Measurements from ENCODE around the gene TMEM138.

GRCh38 chr11:61406991-61407728 lies 45.0 kb downstream of the TMEM138 start:
- TF ChIP-seq ZNF274 (IDR thresholded peaks at IDR 0.05; ENCODE audit: low read depth, low read length) (no peak), SUZ12 (IDR thresholded peaks at IDR 0.05; ENCODE audit: extremely low read depth, insufficient read depth, insufficient read length) (no peak), YY1 (IDR thresholded peaks at IDR 0.05; ENCODE audit: insufficient read depth, insufficient read length) (no peak)

All from NT2/D1 (cell line).